Measurements from ENCODE around the gene RASD1. TPM values are rescaled to one million over a fixed set of nuclear protein-coding genes. Genes with fewer than 3 reads are reported as not detected.

The RASD1 gene
- total RNA-seq (2021): 1.0 and 1.2 TPM in 2 replicates
- percentile 15 among the genes with signal in this experiment for Bru-seq, nascent RNA
- BruChase-seq, experiment 1, labeled RNA remaining after a 2-hour chase: percentile 15 among the genes with signal in this experiment
- BruChase-seq, experiment 2, labeled RNA remaining after a 6-hour chase: percentile 43 among the genes with signal in this experiment
- long read RNA-seq: 0 reads

GRCh38 chr17:17496189-17497064 is at the start of gene RASD1:
TSS of gene RASD1 (minus strand) at chr17:17496395. CDS start at chr17:17496181, 214 bp downstream.
- Histone ChIP-seq H3K36me3 (ENCODE audit: low read depth) (no peaks in the 10 kb centered on the region), H3K4me2 (peak within 1 kb of the TSS; percentile 72), H3K9me2 (ENCODE audit: insufficient read depth) (no peaks in the 10 kb centered on the region), H3F3A (ENCODE audit: insufficient read depth, low read depth) (peaks cover 19% of the 10 kb centered on the region; the same call in 1 of the 2 replicates), H3K79me2 (ENCODE audit: low read depth) (no peaks in the 10 kb centered on the region), H2AFZ (no peak within 1 kb of the TSS), H3K27ac (no peak within 1 kb of the TSS), H3K9me3 (ENCODE audit: insufficient read depth, low read depth) (no peaks in the 10 kb centered on the region), H3K4me3 (no peak within 1 kb of the TSS; the same call in 1 of the 2 replicates), H3K4me1 (replicated peaks; ENCODE audit: insufficient read depth) (no peaks in the 10 kb centered on the region; the same call in 1 of the 2 replicates), H4K20me1 (ENCODE audit: insufficient read depth) (peaks cover 34% of the 10 kb centered on the region), H3K27me3 (ENCODE audit: insufficient read depth, low read depth) (no peaks in the 10 kb centered on the region)
- DNase-seq: peak in 1 of 2 experiments; percentile 86
- ChIA-PET CTCF (interaction anchor here (0.6 to 2.8 kb wide), 12 partner anchors 15 to 423 kb away, joined by 3 to 13 read pairs (median 3); no protein-coding TSS in a partner anchor), POLR2A (ENCODE audit: unreplicated experiment) (interaction anchor here (0.5 to 0.9 kb wide), 5 partner anchors 8 to 468 kb away, joined by 3 to 24 read pairs (median 5); no protein-coding TSS in a partner anchor)
- intact Hi-C loops (cut with micrococcal nuclease; ENCODE audit: unreplicated experiment): loop anchor here (1.0 to 10.0 kb wide), 4 partner anchors 72 to 418 kb away; no protein-coding TSS in a partner anchor
- TF ChIP-seq CTCF (conservative IDR thresholded peaks at IDR 0.05) (peak; percentile 88), EZH2 (IDR thresholded peaks at IDR 0.05; ENCODE audit: low read depth) (no peak)
- BruUV-seq (replicated peaks): no TSS peak

GRCh38 chr17:17545984-17546383 is 49.8 kb upstream of the RASD1 start:
- H4K20me1 ChIP-seq (ENCODE audit: insufficient read depth): peaks cover 27% of the 10 kb centered on the region; the same call in 1 of the 2 replicates
- POLR2A ChIA-PET (ENCODE audit: unreplicated experiment): no interaction called here
- intact Hi-C loops (cut with micrococcal nuclease; ENCODE audit: unreplicated experiment): no loop called here
- H3K36me3 ChIP-seq (ENCODE audit: low read depth): no peaks in the 10 kb centered on the region
- H3K79me2 ChIP-seq (ENCODE audit: low read depth): no peaks in the 10 kb centered on the region
- H3K9me3 ChIP-seq (ENCODE audit: insufficient read depth, low read depth): no peaks in the 10 kb centered on the region
- no peak overlapping the region for H3K4me3 ChIP-seq
- H3K27me3 ChIP-seq (ENCODE audit: insufficient read depth, low read depth): no peaks in the 10 kb centered on the region
- H3K27ac ChIP-seq: no peak overlapping the region
- no peak overlapping the region for H3K4me2 ChIP-seq
- H3K4me1 ChIP-seq (replicated peaks; ENCODE audit: insufficient read depth): no peaks in the 10 kb centered on the region
- no peak for DNase-seq
- no peak overlapping the region for H2AFZ ChIP-seq
- H3F3A ChIP-seq (ENCODE audit: insufficient read depth, low read depth): no peaks in the 10 kb centered on the region
- H3K9me2 ChIP-seq (ENCODE audit: insufficient read depth): no peaks in the 10 kb centered on the region
- CTCF ChIA-PET: no interaction called here
- no TSS peak for BruUV-seq (replicated peaks)
- TF ChIP-seq CTCF (conservative IDR thresholded peaks at IDR 0.05): no peak
- no peak for TF ChIP-seq EZH2 (IDR thresholded peaks at IDR 0.05; ENCODE audit: low read depth)

GRCh38 chr17:17545031-17545820 is 49.0 kb upstream of the RASD1 start:
- Histone ChIP-seq H3K4me2 (no peak overlapping the region), H3K36me3 (ENCODE audit: low read depth) (no peaks in the 10 kb centered on the region), H3K79me2 (ENCODE audit: low read depth) (no peaks in the 10 kb centered on the region), H3F3A (ENCODE audit: insufficient read depth, low read depth) (no peaks in the 10 kb centered on the region), H3K27ac (no peak overlapping the region), H3K9me2 (ENCODE audit: insufficient read depth) (no peaks in the 10 kb centered on the region), H3K9me3 (ENCODE audit: insufficient read depth, low read depth) (no peaks in the 10 kb centered on the region), H4K20me1 (ENCODE audit: insufficient read depth) (peaks cover 28% of the 10 kb centered on the region; the same call in 1 of the 2 replicates), H2AFZ (no peak overlapping the region), H3K27me3 (ENCODE audit: insufficient read depth, low read depth) (no peaks in the 10 kb centered on the region), H3K4me3 (no peak overlapping the region), H3K4me1 (replicated peaks; ENCODE audit: insufficient read depth) (no peaks in the 10 kb centered on the region)
- ChIA-PET POLR2A (ENCODE audit: unreplicated experiment) (no interaction called here), CTCF (no interaction called here)
- TF ChIP-seq EZH2 (IDR thresholded peaks at IDR 0.05; ENCODE audit: low read depth): no peak
- TF ChIP-seq CTCF (conservative IDR thresholded peaks at IDR 0.05): no peak
- no TSS peak for BruUV-seq (replicated peaks)
- no peak for DNase-seq
- intact Hi-C loops (cut with micrococcal nuclease; ENCODE audit: unreplicated experiment): no loop called here

Measured in PC-9 (cell line).